ENCODE results near the gene NOP53.
"Not testable (repeated sequence)": the region's sequence is repeated elsewhere in the genome, so short reads cannot be mapped to it uniquely, and the experiment has no call there.

Gene NOP53

GRCh38 chr19:47718415-47719046 lies 26.8 kb upstream of the NOP53 start:
- DNase-seq, result not testable (repeated sequence)

GRCh38 chr19:47719047-47719859 lies 26.1 kb upstream of the NOP53 start:
- DNase-seq, result no peak

GRCh38 chr19:47720669-47721422 lies 24.5 kb upstream of the NOP53 start:
- DNase-seq, result no peak

GRCh38 chr19:47723581-47723940 lies 21.8 kb upstream of the NOP53 start:
- no peak for DNase-seq

- no peak for DNase-seq
Observed at GRCh38 chr19:47725759-47726401, 19.5 kb upstream of the NOP53 start.

- no peak for DNase-seq
Observed at GRCh38 chr19:47726467-47726866, 18.9 kb upstream of the NOP53 start.

- not testable (repeated sequence) for DNase-seq
Observed at GRCh38 chr19:47728295-47728694, 17.1 kb upstream of the NOP53 start.

GRCh38 chr19:47729468-47729798 lies 15.9 kb upstream of the NOP53 start:
- no peak for DNase-seq

- DNase-seq, result no peak
Observed at GRCh38 chr19:47729799-47730520, 15.4 kb upstream of the NOP53 start.

GRCh38 chr19:47730521-47730889 lies 14.8 kb upstream of the NOP53 start:
- DNase-seq, result no peak

- DNase-seq, result no peak
Observed at GRCh38 chr19:47730910-47731309, 14.4 kb upstream of the NOP53 start.

GRCh38 chr19:47735131-47735530 lies 10.2 kb upstream of the NOP53 start:
- no peak for DNase-seq

- DNase-seq, result no peak
Observed at GRCh38 chr19:47740866-47741519, 4.4 kb upstream of the NOP53 start.

- DNase-seq, result no peak
Observed at GRCh38 chr19:47741544-47742140, 3.7 kb upstream of the NOP53 start.

- no peak for DNase-seq
Observed at GRCh38 chr19:47742634-47743033, 2.7 kb upstream of the NOP53 start.

GRCh38 chr19:47746129-47746528 lies 783 bp downstream of the NOP53 start:
- DNase-seq, result not testable (repeated sequence)

- no peak for DNase-seq
Observed at GRCh38 chr19:47749326-47749725, 4.0 kb downstream of the NOP53 start.

- DNase-seq, result no peak
Observed at GRCh38 chr19:47750752-47751151, 5.4 kb downstream of the NOP53 start.

GRCh38 chr19:47752440-47753211 lies 7.3 kb downstream of the NOP53 start:
- DNase-seq, result no peak

- no peak for DNase-seq
Observed at GRCh38 chr19:47754206-47755064, 9.1 kb downstream of the NOP53 start.
